GM21723 (cell line): ENCODE data around the gene AK1.

Experiments
- ATAC-seq: cut with Tn5 transposase; IDR thresholded peaks from one replicate; pipeline ENCODE4 v1.9.1; 2021; ENCODE audit warnings: mild to moderate bottlenecking, moderate library complexity; ENCODE audit not compliant: unreplicated experiment

AK1 gene

GRCh38 chr9:127825319-127826051, 52.0 kb downstream of the AK1 start:
- ATAC-seq, result no peak

GRCh38 chr9:127822108-127822507, 55.4 kb downstream of the AK1 start:
- no peak for ATAC-seq

- ATAC-seq, result no peak
These were observed 58.9 kb downstream of the AK1 start for GRCh38 chr9:127818574-127818973.

GRCh38 chr9:127817881-127818434, 59.5 kb downstream of the AK1 start:
- no peak for ATAC-seq

DNA sequence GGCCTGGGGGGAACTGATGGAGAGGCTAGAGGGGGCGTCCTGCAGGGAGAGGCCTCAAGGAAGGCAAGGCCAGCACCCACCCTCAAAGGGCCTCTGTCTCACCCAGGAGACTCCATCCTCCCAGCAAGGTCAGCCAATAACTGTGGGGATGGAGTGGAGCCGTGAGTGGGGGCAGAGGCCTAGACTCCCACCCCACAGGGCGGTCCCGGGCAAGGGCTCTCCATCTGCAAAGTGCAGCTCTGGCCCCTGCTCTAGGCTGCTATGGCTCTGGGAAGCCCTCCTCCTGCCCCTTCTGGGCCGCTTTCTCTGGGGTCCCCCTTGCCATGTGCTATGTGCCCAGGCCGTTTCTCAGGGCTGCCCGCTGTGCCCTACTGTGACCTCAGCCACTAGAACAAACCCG, 60.7 kb downstream of the AK1 start:
- ATAC-seq, result no peak
